Pancreas (tissue), 10 donors: ENCODE data around the gene EP400. TPM values are rescaled to one million over a fixed set of nuclear protein-coding genes. Genes with fewer than 3 reads are reported as not detected.

Experiments
- ATAC-seq, 4 donors: fragments of 200-7000 bp; cut with Tn5 transposase; one replicate each; pipeline versions ENCODE4 v1.8.0 to v1.9.1; 2020; ENCODE audit warnings: mild to moderate bottlenecking in 4 of 4, moderate library complexity in 4 of 4
- DNase-seq, 6 donors: peaks; one replicate each; pipeline ENCODE4 v3.0.0-alpha.2; 2020
- FAIRE-seq: peaks from 2 replicates; lab custom pipeline; 2012; peaks lifted over from hg19 to GRCh38; lab: Jason Lieb, UNC
- H3K27ac ChIP-seq, 4 donors: fragments of 200-600 bp; sonication (generic); 1 replicate in 3 of 4; 2 replicates in 1 of 4; pipeline versions ENCODE4 v1.5.0 to v1.8.0; 2020
- H3K27me3 ChIP-seq, 4 donors: fragments of 200-600 bp; one replicate each; pipeline ENCODE4 v1.8.0; 2021
- H3K36me3 ChIP-seq, 3 donors: fragments of 200-600 bp; sonication (generic) in 1 of 3; one replicate each; pipeline versions ENCODE4 v1.5.0 to v1.8.0; 2020 to 2021
- H3K4me1 ChIP-seq, 3 donors: fragments of 200-600 bp; one replicate each; pipeline ENCODE4 v1.8.0; 2021
- H3K4me3 ChIP-seq, 4 donors: fragments of 200-600 bp; sonication (generic) in 2 of 4; one replicate each; pipeline versions ENCODE4 v1.5.0 to v1.8.0; 2020 to 2021
- H3K9me3 ChIP-seq, 4 donors: fragments of 200-600 bp; one replicate each; pipeline ENCODE4 v1.8.0; 2021
- WGBS, 2 donors: extraction: QIAGEN DNeasy Blood & Tissue Kit; methylation state at CpG; one replicate each; pipeline ENCODE4 v1.1.7; 2013; 5-methylcytosine and 5-hydroxymethylcytosine counted together
- intact Hi-C, 3 donors: fragments of 100-400 bp; cut with DNase I; formaldehyde crosslinking; loops; one replicate each; pipeline versions ENCODE4 v1.11.1 to v1.14.2; 2022
- polyA plus RNA-seq, 2 donors: library from polyadenylated mRNA; stranded (reverse); fragments of 200-250 nt; gene quantifications; one replicate each; pipeline ENCODE4 v1.2.3, GENCODE V29; 2013
- total RNA-seq, 6 donors: library from RNA; stranded (reverse); fragmentation: NEBNext Ultra II Directional in 4 of 6; extraction: Animal tissue kit (Norgen Biotek cat#: 25700) in 4 of 6; gene quantifications; one replicate each; pipeline versions ENCODE4 v1.2.1 to v1.2.4, GENCODE V29; 2021 to 2023
- TF ChIP-seq, protein P1 (sequence below), 4 donors: fragments of 200-600 bp; sonication (generic) in 3 of 4; IDR thresholded peaks; one replicate each; pipeline versions ENCODE4 v1.5.0 to v1.8.0; 2021; ENCODE audit warnings: antibody characterized with exemption in 4 of 4
- donor health status: healthy with polysubstance abuse.
- donor health status: DM: no; HTN: no; CAD: no; lungs with moderate emphysema.
- donor health status: DM: no; HTN: no; CAD: no.
- donor health status: control.
- donor health status: control.
- donor health status: Bipolar disorder and iron deficiency.
- donor health status: DM: yes; HTN: yes; CAD: no.
- donor health status: DM: no; HTN: no; CAD: no.
- donor health status: DM: no; HTN: no; CAD: no.
- donor health status: DM: yes; HTN: yes; CAD: no.

The EP400 gene
- total and polyA plus RNA-seq, 8 donors, result 15.9 to 24.3 (median 16.7) TPM

DNA sequence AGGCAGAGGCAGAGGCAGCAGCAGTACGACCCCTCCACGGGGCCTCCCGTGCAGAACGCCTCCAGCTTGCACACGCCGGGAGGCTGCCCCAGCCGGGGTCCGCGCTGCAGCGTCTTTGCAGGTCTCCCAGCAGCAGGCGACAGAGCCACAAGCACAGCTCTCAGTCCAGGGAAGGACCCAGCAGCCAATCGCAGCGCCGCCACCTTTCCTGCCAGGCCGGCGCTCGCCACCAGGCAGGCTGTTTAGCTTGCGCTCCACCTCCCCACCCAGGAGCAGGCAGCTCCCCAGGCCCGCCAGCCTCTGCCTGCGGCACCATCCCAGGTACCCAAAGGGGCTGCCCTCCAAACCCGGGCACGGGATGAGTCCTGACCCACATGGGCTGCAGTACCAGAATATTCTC, 169.1 kb downstream of the EP400 start:
- H3K4me1 ChIP-seq, result no peaks in the 10 kb centered on the region
- 92 to 94% methylated on average over 22 of the region's 22 CpGs for WGBS, 2 donors
- no peak overlapping the region for H3K27ac ChIP-seq
- peaks cover 0 to 11% (median 0%) of the 10 kb centered on the region in 3 donors for H3K36me3 ChIP-seq
- DNase-seq (no peak), ATAC-seq (no peak), FAIRE-seq (no peak)
- no peaks in the 10 kb centered on the region for H3K9me3 ChIP-seq
- TF ChIP-seq, protein P1, sequence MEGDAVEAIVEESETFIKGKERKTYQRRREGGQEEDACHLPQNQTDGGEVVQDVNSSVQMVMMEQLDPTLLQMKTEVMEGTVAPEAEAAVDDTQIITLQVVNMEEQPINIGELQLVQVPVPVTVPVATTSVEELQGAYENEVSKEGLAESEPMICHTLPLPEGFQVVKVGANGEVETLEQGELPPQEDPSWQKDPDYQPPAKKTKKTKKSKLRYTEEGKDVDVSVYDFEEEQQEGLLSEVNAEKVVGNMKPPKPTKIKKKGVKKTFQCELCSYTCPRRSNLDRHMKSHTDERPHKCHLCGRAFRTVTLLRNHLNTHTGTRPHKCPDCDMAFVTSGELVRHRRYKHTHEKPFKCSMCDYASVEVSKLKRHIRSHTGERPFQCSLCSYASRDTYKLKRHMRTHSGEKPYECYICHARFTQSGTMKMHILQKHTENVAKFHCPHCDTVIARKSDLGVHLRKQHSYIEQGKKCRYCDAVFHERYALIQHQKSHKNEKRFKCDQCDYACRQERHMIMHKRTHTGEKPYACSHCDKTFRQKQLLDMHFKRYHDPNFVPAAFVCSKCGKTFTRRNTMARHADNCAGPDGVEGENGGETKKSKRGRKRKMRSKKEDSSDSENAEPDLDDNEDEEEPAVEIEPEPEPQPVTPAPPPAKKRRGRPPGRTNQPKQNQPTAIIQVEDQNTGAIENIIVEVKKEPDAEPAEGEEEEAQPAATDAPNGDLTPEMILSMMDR (IDR thresholded peaks at IDR 0.05), result no peak
- H3K27me3 ChIP-seq, result no peaks in the 10 kb centered on the region
- no peak overlapping the region for H3K4me3 ChIP-seq
- intact Hi-C loops, result no loop called here

DNA sequence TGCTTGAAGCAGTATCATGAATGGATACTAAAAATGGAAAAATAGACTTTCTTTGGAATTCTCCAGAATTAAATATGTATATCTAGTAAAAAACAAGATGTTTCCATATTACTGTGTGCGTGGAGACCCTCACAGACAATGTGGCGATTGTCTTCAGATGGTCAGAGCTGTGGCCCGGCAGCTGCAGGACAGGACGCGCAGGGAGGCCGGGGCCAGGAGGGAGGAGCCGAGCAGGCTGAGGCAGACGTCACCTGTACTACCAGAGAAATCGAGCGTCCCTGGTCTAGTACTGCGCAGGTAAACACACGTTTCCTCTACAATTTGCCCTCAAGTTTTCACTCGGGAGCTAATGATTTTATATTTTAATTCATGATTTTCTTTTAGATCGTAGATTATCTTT, 171.5 kb downstream of the EP400 start:
- FAIRE-seq (no peak), ATAC-seq (no peak), DNase-seq (no peak)
- intact Hi-C loops, result no loop called here
- Histone ChIP-seq H3K9me3 (no peaks in the 10 kb centered on the region), H3K4me1 (no peaks in the 10 kb centered on the region), H3K27me3 (no peaks in the 10 kb centered on the region), H3K27ac (no peak overlapping the region), H3K36me3 (peaks cover 0 to 5% (median 0%) of the 10 kb centered on the region in 3 donors), H3K4me3 (no peak overlapping the region)
- TF ChIP-seq, protein P1 (IDR thresholded peaks at IDR 0.05), result no peak
- WGBS, 2 donors, result 90 to 93% methylated on average over 14 of the region's 14 CpGs

DNA sequence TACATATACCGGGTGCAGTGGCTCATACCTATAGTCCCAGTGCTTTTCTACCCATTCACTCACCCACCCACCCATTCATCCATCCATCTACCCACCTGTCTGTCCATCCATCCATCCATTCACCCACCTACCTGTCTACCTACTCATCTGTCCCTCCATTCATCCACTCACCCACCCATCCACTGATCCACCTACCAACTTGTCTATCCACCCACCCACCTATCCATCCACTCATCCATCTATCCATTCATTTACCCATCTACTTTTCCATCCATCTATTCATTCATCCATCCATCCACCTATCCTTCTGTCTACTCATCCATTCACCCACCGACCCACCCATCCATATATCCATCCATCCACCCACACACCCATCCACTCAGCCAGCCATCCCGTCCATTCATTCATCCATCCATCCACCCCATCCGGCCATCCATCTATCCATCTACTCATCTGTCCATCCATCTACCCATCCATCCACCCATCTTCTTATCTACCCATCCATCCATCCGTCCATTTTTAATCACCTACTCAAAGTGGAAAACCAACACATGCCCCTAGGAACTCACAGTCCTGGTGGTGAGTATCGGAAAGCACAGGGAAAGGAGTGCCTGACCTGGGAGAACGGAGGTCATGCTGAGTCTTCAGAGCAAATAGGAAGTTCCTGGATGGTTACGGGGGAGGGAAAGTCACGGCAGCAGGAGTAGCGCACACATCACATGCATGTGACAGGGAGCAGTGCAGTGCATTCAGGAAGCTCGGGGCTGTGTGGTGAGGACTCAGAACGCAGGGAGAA, 174.4 kb downstream of the EP400 start:
- intact Hi-C loops, result no loop called here
- FAIRE-seq (no peak), DNase-seq (peak in 1 of 6 donors; percentile 7), ATAC-seq (no peak)
- Histone ChIP-seq H3K4me3 (no peak overlapping the region), H3K36me3 (peaks cover 0 to 5% (median 0%) of the 10 kb centered on the region in 3 donors), H3K4me1 (no peaks in the 10 kb centered on the region), H3K27me3 (no peaks in the 10 kb centered on the region), H3K9me3 (no peaks in the 10 kb centered on the region), H3K27ac (no peak overlapping the region)
- 93 to 95% methylated on average over 12 of the region's 12 CpGs for WGBS, 2 donors
- TF ChIP-seq, protein P1 (IDR thresholded peaks at IDR 0.05), result no peak

DNA sequence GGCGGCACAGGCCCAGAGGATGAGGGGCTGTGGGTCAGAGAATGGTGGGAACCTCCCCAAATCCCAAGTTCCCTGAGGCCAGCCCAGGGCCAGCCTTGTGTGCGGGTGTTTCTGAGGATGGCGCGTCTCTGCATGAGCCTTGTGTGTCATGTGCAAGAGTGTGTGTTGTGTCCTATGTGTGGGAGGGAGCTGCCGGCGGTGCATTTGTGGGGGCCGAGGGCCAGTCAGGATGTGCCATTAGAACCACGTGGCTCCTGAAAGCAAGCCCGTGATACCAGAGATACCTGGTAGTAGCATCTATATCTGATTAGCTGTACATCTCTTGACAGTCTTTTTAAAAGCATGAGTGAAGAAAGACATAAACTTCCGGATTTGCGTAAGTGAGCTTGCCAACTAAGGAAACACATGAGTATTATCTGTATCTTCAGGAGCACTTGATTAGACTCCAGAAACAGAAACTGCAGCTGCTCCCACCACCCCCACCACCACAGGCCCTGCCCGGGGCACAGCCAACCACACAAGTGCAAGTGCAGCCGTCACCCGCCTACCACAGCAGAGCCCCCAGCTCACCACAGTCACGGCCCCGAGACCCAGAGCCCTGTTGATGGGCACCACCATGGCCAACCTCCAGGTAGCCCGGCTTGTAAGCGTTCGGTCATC, 175.2 kb downstream of the EP400 start:
- peak in 1 of 6 donors; percentile 35 for DNase-seq
- intact Hi-C loops, result no loop called here
- no peak overlapping the region for H3K4me3 ChIP-seq
- TF ChIP-seq, protein P1 (IDR thresholded peaks at IDR 0.05), result no peak
- H3K36me3 ChIP-seq, result peaks cover 0 to 5% (median 0%) of the 10 kb centered on the region in 3 donors
- no peaks in the 10 kb centered on the region for H3K4me1 ChIP-seq
- 87 to 97% methylated on average over 19 of the region's 19 CpGs for WGBS, 2 donors
- H3K27ac ChIP-seq, result no peak overlapping the region
- H3K27me3 ChIP-seq, result no peaks in the 10 kb centered on the region
- ATAC-seq, result no peak
- no peaks in the 10 kb centered on the region for H3K9me3 ChIP-seq
- FAIRE-seq, result no peak
